Hematopoietic multipotent progenitor cell (in vitro differentiated cells): ENCODE results near the gene PGGT1B. TPM values are rescaled to one million over a fixed set of nuclear protein-coding genes. Genes with fewer than 3 reads are reported as not detected.
"Not testable (repeated sequence)": the region's sequence is repeated elsewhere in the genome, so short reads cannot be mapped to it uniquely, and the experiment has no call there.

Experiments used
- DNase-seq, 3 donors: peaks; one replicate each; pipeline ENCODE4 v3.0.0-alpha.2; 2011 to 2015; ENCODE audit warnings: low read depth in 2 of 3, low spot score in 2 of 3
- total RNA-seq: library from RNA; depleted of rRNA; stranded (reverse); fragments of >200 nt; gene quantifications from one replicate; pipeline ENCODE4 v1.2.3, GENCODE V29; 2012

Gene PGGT1B
- total RNA-seq, 1 donor, result 7.3 TPM

GRCh38 chr5:115262011-115262320 lies 711 bp downstream of the PGGT1B start:
- DNase-seq, result no peak

- DNase-seq, result no peak
Observed at GRCh38 chr5:115260248-115260647, 2.4 kb downstream of the PGGT1B start.

GRCh38 chr5:115257981-115258380 lies 4.7 kb downstream of the PGGT1B start:
- no peak for DNase-seq

GRCh38 chr5:115249379-115249778 lies 13.3 kb downstream of the PGGT1B start:
- DNase-seq, result not testable (repeated sequence)

- DNase-seq, result peak in 2 of 3 donors; percentile 26 to 73
Observed at GRCh38 chr5:115246361-115246991, 16.2 kb downstream of the PGGT1B start.

GRCh38 chr5:115243412-115243811 lies 19.3 kb downstream of the PGGT1B start:
- no peak for DNase-seq

GRCh38 chr5:115241881-115242642 lies 20.6 kb downstream of the PGGT1B start:
- no peak for DNase-seq

- no peak for DNase-seq
Observed at GRCh38 chr5:115237066-115237465, 25.6 kb downstream of the PGGT1B start.

GRCh38 chr5:115236599-115236998 lies 26.1 kb downstream of the PGGT1B start:
- DNase-seq, result no peak

- no peak for DNase-seq
Observed at GRCh38 chr5:115231598-115231997, 31.1 kb downstream of the PGGT1B start.

- DNase-seq, result no peak
Observed at GRCh38 chr5:115229606-115230005, 33.1 kb downstream of the PGGT1B start.

GRCh38 chr5:115227281-115227680 lies 35.4 kb downstream of the PGGT1B start:
- DNase-seq, result no peak

GRCh38 chr5:115214541-115214940 lies 48.1 kb downstream of the PGGT1B start:
- no peak for DNase-seq

- peak in 2 of 3 donors; percentile 69 to 89 for DNase-seq
Observed at GRCh38 chr5:115209279-115209678, 53.4 kb downstream of the PGGT1B start.

GRCh38 chr5:115202952-115203351 lies 59.7 kb downstream of the PGGT1B start:
- no peak for DNase-seq

GRCh38 chr5:115196161-115196560 lies 66.5 kb downstream of the PGGT1B start:
- no peak for DNase-seq

GRCh38 chr5:115194676-115195075 lies 68.0 kb downstream of the PGGT1B start:
- no peak for DNase-seq

- DNase-seq, result no peak
Observed at GRCh38 chr5:115193295-115193694, 69.4 kb downstream of the PGGT1B start.

- no peak for DNase-seq
Observed at GRCh38 chr5:115192098-115192497, 70.6 kb downstream of the PGGT1B start.

GRCh38 chr5:115191474-115192031 lies 71.1 kb downstream of the PGGT1B start:
- no peak for DNase-seq

GRCh38 chr5:115190388-115190787 lies 72.3 kb downstream of the PGGT1B start:
- DNase-seq, result no peak

- no peak for DNase-seq
Observed at GRCh38 chr5:115189866-115190265, 72.8 kb downstream of the PGGT1B start.
